ENCODE results near the gene SSTR1.

SSTR1 gene

GRCh38 chr14:38250331-38250730, 42.6 kb downstream of the SSTR1 start:
- no peak for ATAC-seq
- peaks cover 10% of the 10 kb centered on the region for H3K4me1 Mint-ChIP-seq
- H3K4me3 Mint-ChIP-seq: no peak overlapping the region
- no peak for DNase-seq
- H3K27me3 Mint-ChIP-seq: peaks cover 32% of the 10 kb centered on the region
- no peaks in the 10 kb centered on the region for H3K9me3 Mint-ChIP-seq
- no peak overlapping the region for H3K27ac Mint-ChIP-seq

GRCh38 chr14:38252066-38252710, 44.5 kb downstream of the SSTR1 start:
- Mint-ChIP-seq H3K27me3 (peaks cover 43% of the 10 kb centered on the region), H3K27ac (no peak overlapping the region), H3K4me3 (no peak overlapping the region), H3K4me1 (peaks cover 18% of the 10 kb centered on the region), H3K9me3 (no peaks in the 10 kb centered on the region)
- no peak for ATAC-seq
- DNase-seq: no peak

- DNase-seq: no peak
- no peak overlapping the region for H3K27ac Mint-ChIP-seq
- no peak overlapping the region for H3K4me3 Mint-ChIP-seq
- no peaks in the 10 kb centered on the region for H3K9me3 Mint-ChIP-seq
- peaks cover 45% of the 10 kb centered on the region for H3K27me3 Mint-ChIP-seq
- peaks cover 18% of the 10 kb centered on the region for H3K4me1 Mint-ChIP-seq
- ATAC-seq: no peak
These were observed 46.0 kb downstream of the SSTR1 start for GRCh38 chr14:38253676-38254075.

- ATAC-seq: no peak
- peak overlapping the region; percentile 69 for H3K4me3 Mint-ChIP-seq
- no peak overlapping the region for H3K27ac Mint-ChIP-seq
- peaks cover 51% of the 10 kb centered on the region for H3K27me3 Mint-ChIP-seq
- peaks cover 18% of the 10 kb centered on the region for H3K4me1 Mint-ChIP-seq
- H3K9me3 Mint-ChIP-seq: no peaks in the 10 kb centered on the region
- peak in 1 of 2 donors; percentile 11 for DNase-seq
These were observed 47.1 kb downstream of the SSTR1 start for GRCh38 chr14:38254571-38255407.

- Mint-ChIP-seq H3K27ac (no peak overlapping the region), H3K27me3 (peaks cover 57% of the 10 kb centered on the region), H3K4me3 (peak overlapping the region; percentile 69), H3K4me1 (peaks cover 18% of the 10 kb centered on the region), H3K9me3 (no peaks in the 10 kb centered on the region)
- peak; percentile 73 for ATAC-seq
- DNase-seq: no peak
These were observed 47.6 kb downstream of the SSTR1 start for GRCh38 chr14:38255408-38255672.

GRCh38 chr14:38255673-38256532, 48.2 kb downstream of the SSTR1 start, which contains the start of gene CLEC14A:
Gene CLEC14A (minus strand): TSS chr14:38256093. CDS start chr14:38256022, 71 bp downstream.
- Mint-ChIP-seq H3K4me3 (peak within 1 kb of the TSS; percentile 69), H3K9me3 (no peaks in the 10 kb centered on the region), H3K27me3 (peaks cover 62% of the 10 kb centered on the region), H3K27ac (no peak within 1 kb of the TSS), H3K4me1 (peaks cover 18% of the 10 kb centered on the region)
- DNase-seq: peak; percentile 25 to 34
- peak; percentile 89 for ATAC-seq

- peaks cover 18% of the 10 kb centered on the region for H3K4me1 Mint-ChIP-seq
- peak overlapping the region in 1 of 2 donors; percentile 69 for H3K4me3 Mint-ChIP-seq
- ATAC-seq: no peak
- no peak for DNase-seq
- H3K9me3 Mint-ChIP-seq: peaks cover 2 to 3% of the 10 kb centered on the region in 2 donors
- H3K27me3 Mint-ChIP-seq: peaks cover 62% of the 10 kb centered on the region
- no peak overlapping the region for H3K27ac Mint-ChIP-seq
These were observed 48.8 kb downstream of the SSTR1 start for GRCh38 chr14:38256533-38256840.

- DNase-seq (no peak), ATAC-seq (no peak)
- H3K4me1 Mint-ChIP-seq: peaks cover 18% of the 10 kb centered on the region
- no peak overlapping the region for H3K4me3 Mint-ChIP-seq
- no peak overlapping the region for H3K27ac Mint-ChIP-seq
- H3K9me3 Mint-ChIP-seq: peaks cover 4 to 12% of the 10 kb centered on the region in 2 donors
- H3K27me3 Mint-ChIP-seq: peaks cover 72% of the 10 kb centered on the region
These were observed 49.8 kb downstream of the SSTR1 start for GRCh38 chr14:38257507-38257906.

- Mint-ChIP-seq H3K9me3 (peaks cover 14 to 30% of the 10 kb centered on the region in 2 donors), H3K4me1 (no peaks in the 10 kb centered on the region), H3K27me3 (peaks cover 55% of the 10 kb centered on the region), H3K4me3 (no peak overlapping the region), H3K27ac (no peak overlapping the region)
- ATAC-seq: peak; percentile 69
- no peak for DNase-seq
These were observed 53.9 kb downstream of the SSTR1 start for GRCh38 chr14:38261620-38262019.

Measured in stimulated activated naive CD8-positive, alpha-beta T cell treated with anti-CD3 and anti-CD28 coated beads, Interleukin-15, amount 100 ng/mL, for 72 hours (primary cell).